GM19328 (cell line): ENCODE measurements around the gene CAPN5.

Experiments
- ATAC-seq: cut with Tn5 transposase; IDR thresholded peaks from one replicate; pipeline ENCODE4 v1.9.1; 2021; ENCODE audit warnings: mild to moderate bottlenecking, moderate library complexity; ENCODE audit not compliant: unreplicated experiment

CAPN5 gene

GRCh38 chr11:77165066-77165465 is 98.3 kb downstream of the CAPN5 start:
- ATAC-seq = no peak

GRCh38 chr11:77166021-77166420 is 99.2 kb downstream of the CAPN5 start:
- ATAC-seq = no peak

GRCh38 chr11:77167111-77167626 is 100.4 kb downstream of the CAPN5 start:
- no peak for ATAC-seq

- ATAC-seq = no peak
Measured at GRCh38 chr11:77167791-77168190, 101.0 kb downstream of the CAPN5 start.

GRCh38 chr11:77170107-77170506 is 103.3 kb downstream of the CAPN5 start:
- no peak for ATAC-seq

GRCh38 chr11:77171254-77171653 is 104.5 kb downstream of the CAPN5 start:
- no peak for ATAC-seq

GRCh38 chr11:77171885-77172665 is 105.3 kb downstream of the CAPN5 start:
- no peak for ATAC-seq

GRCh38 chr11:77172666-77172982 is 105.9 kb downstream of the CAPN5 start:
- ATAC-seq = no peak

- ATAC-seq = no peak
Measured at GRCh38 chr11:77173494-77173893, 106.7 kb downstream of the CAPN5 start.

GRCh38 chr11:77174559-77174958 is 107.8 kb downstream of the CAPN5 start:
- ATAC-seq = no peak

GRCh38 chr11:77175021-77175842 is 108.5 kb downstream of the CAPN5 start:
- ATAC-seq = no peak
